ENCODE results near the gene MAG.
A peak's percentile ranks its signal among the peaks of the same experiment; 100 is the strongest.

- TF ChIP-seq ZNF777 (tag by site-specific recombination; IDR thresholded peaks at IDR 0.05; ENCODE audit: borderline replicate concordance) (peak; percentile 99), ZBTB1 (tag by site-specific recombination; IDR thresholded peaks at IDR 0.05) (0 out of 2 replicates have a peak, but pooled peaks have one; percentile 9), YY1 (tag by site-specific recombination; IDR thresholded peaks at IDR 0.05) (peak; percentile 92), ZNF585B (tag by site-specific recombination; IDR thresholded peaks at IDR 0.05) (no peak), CTCF (tag by site-specific recombination; IDR thresholded peaks at IDR 0.05) (peak; percentile 97), PRDM4 (tag by site-specific recombination; IDR thresholded peaks at IDR 0.05) (peak; percentile 42; the same call in 1 of the 2 replicates), REST (tag by site-specific recombination; IDR thresholded peaks at IDR 0.05) (no peak; the same call in 1 of the 2 replicates), ZBTB7A (tag by site-specific recombination; IDR thresholded peaks at IDR 0.05; ENCODE audit: low read depth) (peak; percentile 80), AEBP2 (tag by site-specific recombination; IDR thresholded peaks at IDR 0.05; ENCODE audit: borderline replicate concordance) (peak; percentile 64; the same call in 1 of the 2 replicates), ZNF561 (tag by site-specific recombination; IDR thresholded peaks at IDR 0.05; ENCODE audit: borderline replicate concordance) (peak; percentile 93), GLI4 (tag by site-specific recombination; IDR thresholded peaks at IDR 0.05) (peak; percentile 80)
Measured at GRCh38 chr19:35248310-35249145, 43.4 kb upstream of the MAG start, which contains the start of gene LSR.
